ENCODE results near the gene FCSK.
"Not testable (repeated sequence)": the region's sequence is repeated elsewhere in the genome, so short reads cannot be mapped to it uniquely, and the experiment has no call there.

Gene FCSK

DNA sequence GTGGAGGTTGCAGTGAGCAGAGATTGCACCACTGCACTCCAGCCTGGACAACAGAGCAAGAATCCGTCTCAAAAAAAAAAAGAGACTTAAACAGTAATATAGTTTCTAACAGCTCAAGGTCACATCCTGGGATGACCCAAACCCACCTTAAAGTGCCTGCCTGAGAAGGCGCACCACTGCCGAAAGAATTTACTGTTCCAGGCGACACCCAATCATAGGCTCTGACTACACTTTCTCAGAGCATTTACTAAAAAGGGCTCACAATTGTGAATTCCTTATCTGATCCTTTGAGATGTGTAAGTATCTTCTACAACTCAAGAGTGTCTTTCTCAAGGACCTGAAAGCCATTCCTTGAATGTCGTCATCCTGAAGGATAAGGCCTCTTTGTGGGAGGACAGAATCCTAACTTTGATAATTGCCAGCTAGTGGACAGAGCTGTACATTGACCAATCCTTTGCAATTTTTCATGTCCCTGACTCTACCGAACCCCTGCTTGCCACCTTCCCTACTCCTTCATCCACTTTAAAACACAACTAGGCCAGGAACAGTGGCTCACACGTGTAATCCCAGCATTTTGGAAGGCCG, 12.9 kb upstream of the FCSK start:
- TF ChIP-seq, protein P1, sequence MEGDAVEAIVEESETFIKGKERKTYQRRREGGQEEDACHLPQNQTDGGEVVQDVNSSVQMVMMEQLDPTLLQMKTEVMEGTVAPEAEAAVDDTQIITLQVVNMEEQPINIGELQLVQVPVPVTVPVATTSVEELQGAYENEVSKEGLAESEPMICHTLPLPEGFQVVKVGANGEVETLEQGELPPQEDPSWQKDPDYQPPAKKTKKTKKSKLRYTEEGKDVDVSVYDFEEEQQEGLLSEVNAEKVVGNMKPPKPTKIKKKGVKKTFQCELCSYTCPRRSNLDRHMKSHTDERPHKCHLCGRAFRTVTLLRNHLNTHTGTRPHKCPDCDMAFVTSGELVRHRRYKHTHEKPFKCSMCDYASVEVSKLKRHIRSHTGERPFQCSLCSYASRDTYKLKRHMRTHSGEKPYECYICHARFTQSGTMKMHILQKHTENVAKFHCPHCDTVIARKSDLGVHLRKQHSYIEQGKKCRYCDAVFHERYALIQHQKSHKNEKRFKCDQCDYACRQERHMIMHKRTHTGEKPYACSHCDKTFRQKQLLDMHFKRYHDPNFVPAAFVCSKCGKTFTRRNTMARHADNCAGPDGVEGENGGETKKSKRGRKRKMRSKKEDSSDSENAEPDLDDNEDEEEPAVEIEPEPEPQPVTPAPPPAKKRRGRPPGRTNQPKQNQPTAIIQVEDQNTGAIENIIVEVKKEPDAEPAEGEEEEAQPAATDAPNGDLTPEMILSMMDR (conservative IDR thresholded peaks at IDR 0.05): no peak
- no peak overlapping the region for H3K27ac ChIP-seq

DNA sequence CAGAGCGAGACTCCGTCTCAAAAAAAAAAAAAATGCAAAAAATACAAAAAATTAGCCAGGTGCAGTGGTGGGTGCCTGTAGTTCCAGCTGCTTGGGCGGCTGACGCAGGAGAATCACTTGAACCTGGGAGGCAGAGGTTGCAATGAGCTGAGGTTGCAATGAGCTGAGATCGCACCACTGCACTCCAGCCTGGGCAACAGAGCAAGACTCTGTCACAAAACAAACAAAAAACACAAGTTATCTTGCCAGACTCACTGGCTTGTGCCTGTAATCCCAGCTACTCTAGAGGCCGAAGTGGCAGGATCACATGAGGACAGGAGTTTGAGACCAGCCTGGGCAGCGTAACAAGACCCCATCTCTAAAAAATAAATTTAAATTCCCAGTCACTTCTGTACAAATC, 12.1 kb upstream of the FCSK start:
- TF ChIP-seq, protein P1 (conservative IDR thresholded peaks at IDR 0.05): no peak
- H3K27ac ChIP-seq: no peak overlapping the region

DNA sequence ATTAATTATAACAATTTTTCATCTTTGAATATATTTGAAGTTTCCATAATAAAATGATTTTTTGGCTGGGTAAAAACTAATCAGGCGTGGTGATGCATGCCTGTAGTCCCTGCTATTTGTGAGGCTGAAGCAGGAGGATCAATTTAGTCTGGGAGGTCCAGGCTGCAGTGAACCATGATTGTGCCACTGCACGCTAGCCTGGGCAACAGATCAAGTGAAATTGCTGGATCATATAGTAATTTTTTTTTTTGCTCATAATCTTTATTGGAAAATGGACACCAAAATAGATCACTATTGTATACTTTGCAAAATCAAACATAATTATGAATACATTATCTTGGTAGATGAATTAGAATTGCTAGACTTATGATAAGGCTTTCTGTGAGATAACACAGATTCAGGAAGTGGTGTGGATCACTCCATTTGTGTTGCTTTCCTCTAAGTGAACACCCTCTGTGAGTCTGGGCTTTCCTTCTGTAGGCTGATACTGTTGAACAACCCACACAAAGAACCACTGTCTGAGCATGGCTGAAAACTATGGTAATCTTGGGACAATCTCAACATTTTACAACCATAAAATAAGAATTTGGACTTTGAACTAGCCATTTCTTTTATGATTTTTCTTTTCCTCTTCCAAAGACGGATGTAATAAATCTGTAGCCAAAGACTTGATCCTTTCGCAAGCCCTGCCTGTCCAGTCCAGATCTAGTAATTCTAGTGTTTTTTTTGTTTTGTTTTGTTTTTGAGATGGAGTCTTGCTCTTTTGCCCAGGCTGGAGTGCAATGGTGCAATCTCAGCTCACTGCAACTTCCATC, 9.9 kb upstream of the FCSK start:
- TF ChIP-seq, protein P1 (conservative IDR thresholded peaks at IDR 0.05): no peak
- H3K27ac ChIP-seq: peak overlapping the region; percentile 29

DNA sequence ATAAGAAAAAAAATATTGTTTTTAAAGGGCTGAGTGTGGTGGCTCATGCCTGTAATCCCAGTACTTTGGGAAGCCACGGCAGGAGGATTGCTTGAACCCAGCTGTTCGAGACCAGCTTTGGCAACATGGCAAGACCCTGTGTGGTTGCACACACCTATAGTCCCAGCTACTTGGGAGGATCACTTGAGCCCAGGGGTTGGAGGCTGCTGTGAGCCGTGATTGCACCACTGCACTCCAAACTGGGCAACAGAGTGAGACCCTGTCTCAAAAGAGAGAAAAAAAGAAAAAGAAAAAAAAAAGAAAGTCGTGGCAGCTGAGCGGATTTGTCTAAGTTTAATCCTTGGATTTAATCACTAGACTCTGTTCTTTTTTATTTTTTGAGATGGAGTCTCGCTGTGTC, 6.3 kb upstream of the FCSK start:
- TF ChIP-seq, protein P1 (conservative IDR thresholded peaks at IDR 0.05): no peak

DNA sequence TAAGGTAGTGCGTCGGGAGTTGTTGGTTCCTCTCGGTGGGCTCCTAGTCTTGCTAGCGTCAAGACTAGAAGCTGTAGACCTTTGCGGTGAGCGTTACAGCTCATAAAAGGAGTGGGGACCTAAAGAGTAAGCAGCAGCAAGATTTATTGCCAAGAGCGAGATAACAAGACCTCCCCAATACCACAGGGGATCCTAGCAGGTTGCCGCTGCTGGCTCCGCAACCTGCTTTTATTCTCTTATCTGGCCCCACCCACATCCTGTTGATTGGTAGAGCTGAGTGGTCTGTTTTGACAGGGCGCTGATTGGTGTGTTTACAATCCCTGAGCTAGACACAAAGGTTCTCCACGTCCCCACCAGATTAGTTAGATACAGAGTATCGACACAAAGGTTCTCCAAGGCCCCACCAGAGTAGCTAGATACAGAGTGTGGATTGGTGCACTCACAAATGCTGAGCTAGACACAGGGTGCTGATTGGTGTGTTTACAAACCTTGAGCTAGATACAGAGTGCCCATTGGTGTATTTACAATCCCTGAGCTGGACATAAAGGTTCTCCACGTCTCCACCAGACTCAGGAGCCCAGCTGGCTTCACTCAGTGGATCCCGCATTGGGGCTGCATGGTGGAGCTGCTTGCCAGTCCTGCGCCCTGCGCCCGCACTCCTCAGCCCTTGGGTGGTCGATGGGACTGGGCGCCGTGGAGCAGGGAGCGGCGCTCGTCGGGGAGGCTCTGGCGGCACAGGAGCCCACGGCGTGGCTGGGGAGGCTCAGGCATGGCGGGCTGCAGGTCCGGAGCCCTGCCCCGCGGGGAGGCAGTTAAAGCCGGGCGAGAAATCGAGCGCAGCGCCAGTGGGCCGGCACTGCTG, 4.0 kb upstream of the FCSK start:
- not testable (repeated sequence) for H3K27ac ChIP-seq

More for the DNA sequence above, 6.3 kb upstream of the FCSK start:
- no peak overlapping the region for H3K27ac ChIP-seq

DNA sequence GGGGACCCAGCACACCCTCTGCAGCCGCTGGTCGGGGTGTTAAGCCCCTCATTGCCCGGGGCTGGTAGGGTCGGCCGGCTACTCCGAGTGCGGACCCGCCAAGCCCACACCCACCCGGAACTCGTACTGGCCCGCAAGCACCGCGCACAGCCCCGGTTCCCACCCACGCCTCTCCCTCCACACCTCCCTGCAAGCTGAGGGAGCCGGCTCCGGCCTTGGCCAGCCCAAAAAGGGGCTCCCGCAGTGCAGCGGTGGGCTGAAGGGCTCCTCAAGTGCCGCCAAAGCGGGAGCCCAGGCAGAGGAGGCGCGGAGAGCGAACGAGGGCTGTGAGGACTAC, 3.4 kb upstream of the FCSK start:
- not testable (repeated sequence) for H3K27ac ChIP-seq

DNA sequence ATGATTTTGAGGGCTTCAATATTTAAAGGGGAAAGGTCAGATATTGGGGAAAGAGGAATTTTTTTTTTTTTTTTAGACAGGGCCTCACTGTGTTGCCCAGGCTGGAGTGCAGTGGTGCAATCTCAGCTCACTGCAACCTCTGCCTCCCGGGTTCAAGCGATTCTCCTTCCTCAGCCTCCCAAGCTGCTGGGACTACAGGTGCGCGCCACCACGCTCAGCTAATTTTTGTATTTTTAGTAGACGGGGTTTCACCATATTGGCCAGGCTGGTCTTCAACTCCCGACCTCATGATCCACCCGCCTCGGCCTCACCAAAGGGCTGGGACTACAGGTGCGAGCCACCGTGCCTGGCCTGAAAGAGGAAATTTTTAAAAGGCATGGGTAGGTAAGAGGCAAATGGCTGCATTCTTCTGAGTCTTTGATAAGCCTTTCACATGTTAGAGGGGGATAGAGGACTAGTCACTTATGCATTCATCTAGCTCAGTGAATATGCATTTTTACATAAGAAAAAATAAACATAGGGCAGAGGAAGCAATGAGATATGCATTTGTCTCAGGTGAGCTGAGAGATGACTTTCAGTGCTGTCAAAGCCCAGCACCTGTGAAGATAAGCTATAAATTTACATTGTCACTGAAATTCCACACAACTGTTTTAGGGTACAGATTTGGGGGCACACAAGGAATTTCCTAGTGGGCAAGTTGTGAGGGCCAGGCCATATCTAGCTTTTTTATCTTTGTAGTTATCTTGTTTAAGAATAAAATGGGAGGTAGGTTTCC, 1.1 kb upstream of the FCSK start:
- peak overlapping the region; percentile 91 for H3K27ac ChIP-seq
- TF ChIP-seq, protein P1 (conservative IDR thresholded peaks at IDR 0.05): no peak

DNA sequence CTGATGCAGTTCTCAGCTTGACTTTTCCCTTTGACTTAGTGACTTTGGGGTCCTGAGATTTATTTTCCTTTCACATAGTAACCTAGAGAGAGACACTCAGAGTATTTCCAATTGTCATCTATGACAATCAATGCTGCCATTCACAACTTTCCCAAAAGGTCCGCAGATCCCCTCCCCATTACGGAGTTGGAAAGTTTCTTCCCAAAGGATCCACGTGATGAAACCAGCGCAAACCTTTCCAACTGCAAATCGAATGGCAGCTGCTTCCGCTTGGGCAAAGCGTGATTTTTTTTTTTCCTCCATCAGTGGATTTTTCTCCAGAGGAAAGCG, 538 bp upstream of the FCSK start:
- TF ChIP-seq, protein P1 (conservative IDR thresholded peaks at IDR 0.05): no peak
- peak overlapping the region; percentile 91 for H3K27ac ChIP-seq
